ENCODE data around the gene SAP30BP.

GRCh38 chr17:75703191-75703590 is 36.1 kb downstream of the SAP30BP start:
- TF ChIP-seq CTCF (IDR thresholded peaks at IDR 0.05; ENCODE audit: low read depth, low read length, missing input control) = no peak
- TF ChIP-seq SP1 (IDR thresholded peaks at IDR 0.05) = no peak
- TF ChIP-seq EGR1 (IDR thresholded peaks at IDR 0.05; ENCODE audit: low read depth in 2 of 2) = no peak
